ENCODE measurements around the gene LATS1. TPM values are rescaled to one million over a fixed set of nuclear protein-coding genes. Genes with fewer than 3 reads are reported as not detected.
"Not testable (repeated sequence)": the region's sequence is repeated elsewhere in the genome, so short reads cannot be mapped to it uniquely, and the experiment has no call there.

LATS1 gene
- total and polyA plus RNA-seq, 2 of the 8 experiments (the other 6 are each of a cell fraction or from before 2014, with no cell fraction given), result 8.9 to 21.7 TPM

DNA sequence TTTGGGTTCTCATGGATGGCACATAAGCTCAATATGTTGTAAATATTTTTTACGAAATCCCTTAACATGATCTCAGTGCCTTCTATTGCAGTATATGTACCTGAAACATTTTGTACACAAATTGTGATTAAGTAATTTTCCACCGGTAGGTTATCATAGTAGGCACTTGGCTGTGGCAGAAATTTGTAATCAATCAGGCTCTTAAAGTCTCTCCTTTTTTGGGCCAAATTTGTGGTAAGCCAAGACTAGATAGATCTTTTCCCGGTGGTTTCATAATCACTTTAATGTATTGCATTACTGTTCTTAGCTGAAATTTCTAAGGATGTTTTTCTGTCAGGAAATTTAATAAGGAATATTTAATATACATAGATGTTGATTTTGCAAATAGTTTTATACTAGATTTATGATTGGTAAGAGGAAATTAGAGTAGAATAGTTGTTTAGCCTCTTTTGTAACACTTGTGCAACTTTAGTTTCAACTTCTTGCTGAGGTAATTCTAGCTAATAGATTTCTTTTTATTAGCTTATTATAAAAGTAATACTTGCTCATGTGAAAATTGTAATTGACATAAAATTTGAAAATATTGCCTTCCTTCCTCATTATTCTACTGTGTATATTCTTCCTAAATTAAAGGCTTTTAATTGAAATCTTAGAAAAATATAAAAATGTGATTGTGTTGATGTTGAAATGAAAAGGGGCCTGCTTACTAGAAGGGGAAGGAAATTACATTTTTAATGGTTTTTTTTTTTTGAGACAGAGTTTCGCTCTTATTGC lies 34.9 kb upstream of the LATS1 start (continued):
- no peak for TF ChIP-seq BACH1 (IDR thresholded peaks at IDR 0.05; ENCODE audit: low read length)

DNA sequence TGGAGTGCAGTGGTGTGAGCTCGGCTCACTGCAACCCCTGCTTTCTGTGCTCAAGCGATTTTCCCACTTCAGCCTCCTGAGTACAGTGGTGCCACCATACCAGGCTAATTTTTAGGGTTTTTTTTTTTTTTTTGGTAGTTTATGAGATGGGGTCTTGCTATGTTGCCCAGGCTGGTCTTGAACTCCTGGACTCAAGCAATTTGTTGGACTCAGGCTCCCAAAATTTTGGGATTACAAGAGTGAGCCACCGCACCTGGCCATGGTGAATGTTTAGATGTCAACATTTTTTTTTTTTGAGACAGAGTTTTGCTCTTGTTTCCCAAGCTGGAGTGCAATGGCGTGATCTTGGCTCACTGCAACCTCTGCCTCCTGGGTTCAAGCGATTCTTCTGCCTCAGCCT lies 34.0 kb upstream of the LATS1 start:
- peaks cover 4 to 65% of the 10 kb centered on the region in 2 experiments for H3K79me2 ChIP-seq (ENCODE audit: control insufficient read depth in 1 of 2, insufficient read depth in 2 of 2, low read length in 2 of 2)
- not testable (repeated sequence) for DNase-seq (ENCODE audit: low read depth in 1 of 2, low spot score in 2 of 2); H2BK120ac ChIP-seq (replicated peaks; ENCODE audit: low read depth, low read length); H3K36me3 ChIP-seq (ENCODE audit: control insufficient read depth in 2 of 4, insufficient read depth in 4 of 4, low read length in 3 of 4); H2BK5ac ChIP-seq (ENCODE audit: low read depth, low read length); H2AK5ac ChIP-seq (ENCODE audit: low read depth, low read length); H3K27ac ChIP-seq (ENCODE audit: low read depth, low read length); H3K14ac ChIP-seq (ENCODE audit: insufficient read length); H4K5ac ChIP-seq (ENCODE audit: insufficient read length, low read depth, low read length); H3K79me1 ChIP-seq (ENCODE audit: low read depth, low read length); H2BK20ac ChIP-seq (ENCODE audit: low read length); H3K23me2 ChIP-seq (ENCODE audit: low read depth, low read length); H3K56ac ChIP-seq (replicated peaks; ENCODE audit: insufficient read length, low read depth, low read length); H3K9me3 ChIP-seq (ENCODE audit: insufficient read depth in 2 of 2, low read depth in 1 of 2, low read length in 1 of 2); H2AFZ ChIP-seq (ENCODE audit: low read length); H4K91ac ChIP-seq (replicated peaks; ENCODE audit: insufficient read length, low read length); FAIRE-seq; H3K23ac ChIP-seq (ENCODE audit: insufficient read length); H3K4me2 ChIP-seq (ENCODE audit: insufficient read depth in 1 of 2, low read depth in 2 of 2, low read length in 2 of 2); H3K18ac ChIP-seq (ENCODE audit: extremely low read depth, low read length); H3K9ac ChIP-seq (replicated peaks in 1 of 4; ENCODE audit: extremely low read depth in 1 of 4, low read depth in 3 of 4, low read length in 3 of 4); H3K4ac ChIP-seq (replicated peaks; ENCODE audit: insufficient read length, low read depth, low read length); H4K8ac ChIP-seq (ENCODE audit: extremely low read depth, insufficient read depth, low read length); H2BK12ac ChIP-seq (ENCODE audit: low read depth, low read length); H4K20me1 ChIP-seq (replicated peaks in 1 of 2; ENCODE audit: control insufficient read depth in 1 of 2, insufficient read depth in 2 of 2, low read length in 2 of 2); H3K27me3 ChIP-seq (replicated peaks in 1 of 4; ENCODE audit: control insufficient read depth in 3 of 4, extremely low read depth in 1 of 4, insufficient read depth in 3 of 4, low read length in 3 of 4); H2BK15ac ChIP-seq (ENCODE audit: low read length); H3K4me1 ChIP-seq (replicated peaks in 1 of 4; ENCODE audit: control insufficient read depth in 3 of 4, insufficient read depth in 4 of 4, low read length in 3 of 4); H3K4me3 ChIP-seq (ENCODE audit: extremely low read depth in 1 of 4, insufficient read depth in 2 of 4, low read depth in 3 of 4, low read length in 4 of 4)
- ChIA-PET CTCF (ENCODE audit: partially characterized antibody) (interaction anchor here (1.2 kb wide), 1 partner anchor 70 kb away, joined by 3 read pairs; no protein-coding TSS in a partner anchor), POLR2A (ENCODE audit: partially characterized antibody) (interaction anchor here (0.7 to 1.5 kb wide), 2 partner anchors 10 to 20 kb away, joined by 3 to 4 read pairs; no protein-coding TSS in a partner anchor)
- 94% methylated on average over 5 of the region's 5 CpGs; no CpG with 5 or more reads in 1 of the 2 experiments for WGBS, 2 experiments (ENCODE audit: extremely low coverage in 1 of 2, insufficient coverage in 1 of 2, insufficient read length in 1 of 2, insufficient replicate concordance in 2 of 2, low coverage in 1 of 2, low lambda C conversion rate in 2 of 2, missing lambda C conversion rate in 1 of 2)

All from H1 (cell line).